Fibroblast of gingiva (primary cell): ENCODE results near the gene IP6K3.
A peak's percentile ranks its signal among the peaks of the same experiment; 100 is the strongest.

ENCODE experiments used
- DNase-seq: peaks from one replicate; pipeline ENCODE4 v3.0.0-alpha.2; 2011; ENCODE audit warnings: low read depth

Gene IP6K3

GRCh38 chr6:33689148-33689494 is 57.6 kb downstream of the IP6K3 start:
- no peak for DNase-seq

DNA sequence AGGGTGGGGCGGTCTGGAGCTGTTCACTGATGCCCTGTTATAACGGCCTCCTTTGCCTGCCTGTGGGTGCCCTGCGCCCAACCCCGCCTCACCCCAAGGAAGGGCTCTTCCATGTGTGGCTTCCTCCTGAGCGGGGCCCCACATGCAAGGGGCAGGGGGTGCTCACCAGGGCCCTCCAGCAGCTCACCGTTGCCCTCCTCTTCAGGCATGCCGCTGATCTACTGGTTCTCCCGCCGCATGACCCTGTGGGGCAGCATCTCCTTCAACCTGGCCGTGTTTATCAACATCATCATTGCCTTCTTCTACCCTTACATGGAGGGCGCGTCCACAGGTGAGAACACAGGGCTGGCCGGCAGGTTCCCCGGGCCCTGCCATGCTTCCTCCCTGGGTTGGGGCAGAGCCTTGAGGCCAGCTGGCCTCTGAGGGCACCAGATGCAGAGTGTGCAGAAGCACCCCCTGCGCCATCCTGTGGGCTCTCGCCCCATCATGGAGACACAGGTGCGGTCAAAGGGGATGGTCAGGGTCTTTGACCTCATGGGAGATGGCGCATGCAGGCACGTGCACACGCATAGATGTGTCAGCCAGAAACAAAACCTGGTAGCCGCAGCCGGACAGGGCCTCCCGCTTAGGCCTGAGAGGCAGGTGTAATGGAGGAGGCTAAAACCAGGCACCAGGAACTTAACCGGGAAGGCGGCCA is 58.1 kb downstream of the IP6K3 start:
- DNase-seq, result no peak

DNA sequence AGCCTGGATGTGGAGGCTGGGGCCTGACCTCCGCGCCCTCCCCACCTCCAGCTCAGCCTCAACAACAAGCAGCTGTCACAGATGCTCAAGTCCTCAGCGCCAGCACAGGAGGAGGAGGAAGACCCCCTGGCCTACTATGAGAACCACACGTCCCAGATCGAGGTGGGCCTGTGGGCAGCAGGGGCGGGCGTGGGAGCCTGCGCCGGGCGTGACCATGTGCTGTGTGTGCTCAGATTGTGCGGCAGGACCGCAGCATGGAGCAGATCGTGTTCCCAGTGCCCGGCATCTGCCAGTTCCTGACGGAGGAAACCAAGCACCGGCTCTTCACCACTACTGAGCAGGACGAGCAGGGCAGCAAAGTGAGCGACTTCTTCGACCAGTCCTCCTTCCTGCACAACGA is 58.7 kb downstream of the IP6K3 start:
- no peak for DNase-seq

DNA sequence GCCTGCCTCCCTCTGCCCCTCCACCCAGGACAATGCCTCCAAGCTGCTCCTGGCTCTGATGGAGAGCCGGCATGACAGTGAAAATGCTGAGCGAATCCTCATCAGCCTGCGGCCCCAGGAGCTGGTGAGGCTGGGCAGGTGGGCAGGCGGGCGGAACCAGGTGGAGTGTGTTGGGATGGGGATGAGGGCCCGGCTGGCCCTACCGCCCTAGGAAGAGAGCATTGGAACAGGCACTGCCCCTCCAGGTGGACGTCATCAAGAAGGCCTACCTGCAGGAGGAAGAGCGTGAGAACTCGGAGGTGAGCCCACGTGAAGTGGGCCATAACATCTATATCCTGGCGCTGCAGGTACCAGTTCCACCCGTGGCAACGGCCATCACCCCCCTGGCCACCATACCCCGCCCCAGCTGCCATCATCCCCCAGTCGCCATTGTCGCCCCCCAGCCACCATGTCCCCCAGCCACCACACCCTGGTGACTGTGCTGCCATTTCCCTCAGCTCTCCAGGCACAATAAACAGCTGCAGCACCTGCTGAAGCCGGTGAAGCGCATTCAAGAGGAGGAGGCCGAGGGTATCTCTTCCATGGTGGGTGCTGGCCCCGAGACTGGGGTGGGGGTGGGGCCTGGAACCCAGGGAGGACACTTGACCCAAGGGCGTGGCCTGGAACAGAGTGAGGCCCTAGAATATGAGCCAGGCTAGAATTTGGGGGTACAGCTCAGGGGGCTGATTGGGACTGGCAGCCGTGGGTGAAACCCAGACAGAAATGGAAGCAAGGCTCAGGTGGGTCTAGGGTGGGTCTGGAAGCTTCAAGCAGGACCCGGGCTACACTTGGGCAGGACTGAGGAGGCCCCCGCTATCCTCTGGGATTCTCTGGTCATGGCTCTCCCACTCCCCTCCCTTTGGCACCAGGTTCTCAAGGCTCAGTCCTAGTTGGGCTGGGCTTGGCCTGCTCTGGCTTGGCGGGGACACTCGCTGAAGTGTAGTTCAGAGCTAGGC is 59.4 kb downstream of the IP6K3 start:
- no peak for DNase-seq

DNA sequence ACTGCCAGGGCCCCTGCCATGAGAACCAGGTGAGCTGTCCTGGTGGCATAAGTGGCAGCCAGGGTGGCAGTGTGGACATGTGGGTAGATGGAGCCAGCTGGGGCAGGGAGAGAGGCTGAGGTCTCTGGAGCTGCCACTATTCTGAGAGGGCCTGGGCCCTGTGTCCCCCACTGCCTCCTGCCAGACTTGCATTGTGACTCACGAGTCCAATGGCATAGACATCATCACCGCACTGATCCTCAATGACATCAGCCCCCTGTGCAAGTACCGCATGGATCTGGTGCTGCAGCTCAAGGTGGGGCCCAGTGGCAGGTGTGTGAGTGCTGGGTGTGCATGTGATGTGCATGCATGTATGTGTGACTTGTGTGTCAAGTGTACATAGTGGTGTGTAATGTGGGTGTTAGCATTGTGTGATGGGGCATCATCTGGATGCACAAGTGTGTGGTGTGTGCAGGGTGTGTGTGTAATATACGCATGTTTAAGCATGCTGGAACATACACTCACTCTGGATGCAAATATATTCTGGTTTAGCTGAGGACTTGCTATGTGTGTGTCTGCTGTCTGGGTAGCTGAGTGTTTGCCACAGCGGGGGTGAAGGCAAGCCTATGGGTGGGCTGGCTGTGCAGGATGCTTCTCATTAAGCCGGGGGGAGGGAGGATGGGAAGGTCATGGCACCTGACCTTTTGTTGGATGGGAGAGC is 60.3 kb downstream of the IP6K3 start:
- no peak for DNase-seq

DNA sequence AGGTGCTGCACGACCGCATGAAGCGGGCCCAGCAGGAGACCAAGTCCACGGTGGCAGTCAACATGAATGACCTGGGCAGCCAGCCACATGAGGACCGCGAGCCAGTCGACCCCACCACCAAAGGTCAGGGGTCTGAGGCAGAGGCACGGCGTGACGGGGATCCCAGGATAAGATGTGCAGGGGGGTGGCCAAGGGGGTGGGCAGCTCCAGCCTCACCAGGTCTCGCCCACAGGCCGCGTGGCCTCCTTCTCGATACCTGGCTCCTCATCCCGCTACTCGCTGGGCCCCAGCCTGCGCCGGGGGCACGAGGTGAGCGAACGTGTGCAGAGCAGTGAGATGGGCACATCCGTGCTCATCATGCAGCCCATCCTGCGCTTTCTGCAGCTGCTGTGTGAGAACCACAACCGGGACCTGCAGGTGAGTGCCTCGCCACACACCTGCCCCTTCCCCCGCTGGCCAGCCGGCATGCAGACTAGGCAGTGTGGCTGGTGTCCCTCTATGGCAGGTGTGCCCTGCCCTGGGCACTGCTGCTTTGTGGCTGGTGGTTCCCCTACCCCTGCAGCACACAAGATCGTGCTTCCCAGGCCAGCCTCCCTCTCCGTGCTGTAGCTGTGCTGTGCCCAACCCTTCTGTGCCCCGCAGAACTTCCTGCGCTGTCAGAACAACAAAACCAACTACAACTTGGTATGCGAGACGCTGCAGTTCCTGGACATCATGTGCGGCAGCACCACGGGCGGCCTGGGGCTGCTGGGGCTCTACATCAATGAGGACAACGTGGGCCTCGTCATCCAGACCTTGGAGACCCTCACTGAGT is 61.1 kb downstream of the IP6K3 start:
- DNase-seq, result no peak

- no peak for DNase-seq
These were observed 61.7 kb downstream of the IP6K3 start for GRCh38 chr6:33684983-33685382.

DNA sequence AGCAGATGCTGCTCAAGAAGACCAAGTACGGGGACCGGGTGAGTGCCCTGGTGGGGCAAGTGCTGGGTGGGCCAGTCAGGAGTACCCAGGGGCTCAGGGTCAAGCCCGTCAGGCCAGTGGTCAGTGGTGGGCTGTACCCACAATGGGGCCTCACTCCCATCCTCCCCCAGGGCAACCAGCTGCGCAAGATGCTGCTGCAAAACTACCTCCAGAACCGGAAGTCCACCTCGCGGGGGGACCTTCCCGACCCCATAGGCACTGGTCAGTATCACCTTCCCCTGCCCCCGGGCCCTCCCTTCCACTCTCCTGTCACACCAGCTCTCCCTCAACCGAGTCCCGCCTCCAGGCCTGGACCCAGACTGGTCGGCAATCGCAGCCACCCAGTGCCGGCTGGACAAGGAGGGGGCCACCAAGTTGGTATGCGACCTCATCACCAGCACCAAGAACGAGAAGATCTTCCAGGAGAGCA is 62.2 kb downstream of the IP6K3 start:
- no peak for DNase-seq

DNA sequence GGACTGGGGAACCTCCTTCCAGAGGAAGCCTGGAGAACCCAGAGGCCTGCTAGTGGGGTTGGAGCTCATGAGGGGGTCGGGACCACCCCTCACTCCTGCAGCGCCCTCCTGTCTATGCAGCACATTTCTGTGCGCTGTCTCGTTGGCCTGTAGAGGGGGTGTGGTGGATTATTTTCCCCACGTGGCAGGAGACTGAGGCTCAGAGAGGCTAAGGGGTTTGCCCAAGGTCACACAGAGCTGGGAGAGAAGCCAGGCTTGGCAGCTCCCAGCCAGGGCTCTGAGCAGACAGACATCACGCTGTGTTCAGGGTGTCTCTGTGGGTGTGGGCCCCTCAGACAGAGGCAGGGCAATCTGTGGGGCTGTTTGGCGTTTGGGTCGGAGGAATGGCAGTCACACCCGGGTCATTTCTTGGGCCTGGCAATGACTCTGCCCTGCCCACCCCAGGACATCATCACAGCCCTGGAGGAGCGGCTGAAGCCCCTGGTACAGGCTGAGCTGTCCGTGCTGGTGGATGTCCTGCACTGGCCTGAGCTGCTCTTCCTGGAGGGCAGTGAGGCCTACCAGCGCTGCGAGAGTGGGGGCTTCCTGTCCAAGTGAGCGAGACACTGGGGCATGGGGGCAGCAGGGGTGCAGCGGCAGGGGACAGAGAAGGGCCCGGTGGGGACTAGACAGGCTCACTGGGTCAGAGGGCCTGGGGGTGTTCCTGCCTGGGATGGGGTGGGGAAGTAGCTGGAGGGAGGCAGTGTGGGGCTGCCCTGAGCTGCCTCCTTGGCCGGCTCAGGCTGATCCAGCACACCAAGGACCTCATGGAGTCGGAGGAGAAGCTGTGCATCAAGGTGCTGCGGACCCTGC is 62.9 kb downstream of the IP6K3 start:
- no peak for DNase-seq

GRCh38 chr6:33683051-33683571 is 63.6 kb downstream of the IP6K3 start:
- DNase-seq, result no peak

DNA sequence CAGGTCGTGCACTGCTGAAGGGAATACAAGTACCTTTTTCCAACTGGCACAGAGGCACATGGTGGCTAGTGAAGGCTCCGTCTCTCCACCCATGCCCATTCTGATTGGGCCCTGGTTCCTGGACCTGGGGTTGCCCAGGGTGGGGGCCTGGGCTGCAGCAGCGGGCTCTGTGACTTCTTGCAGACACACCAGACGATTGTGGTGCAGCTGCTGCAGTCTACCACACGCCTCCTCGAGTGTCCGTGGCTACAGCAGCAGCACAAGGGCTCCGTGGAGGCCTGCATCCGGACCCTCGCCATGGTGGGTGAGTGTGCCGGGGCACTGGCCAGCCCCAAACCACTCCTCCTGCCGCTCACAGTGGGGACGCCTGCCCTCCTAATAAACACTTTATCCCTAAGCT is 64.4 kb downstream of the IP6K3 start:
- DNase-seq, result no peak

DNA sequence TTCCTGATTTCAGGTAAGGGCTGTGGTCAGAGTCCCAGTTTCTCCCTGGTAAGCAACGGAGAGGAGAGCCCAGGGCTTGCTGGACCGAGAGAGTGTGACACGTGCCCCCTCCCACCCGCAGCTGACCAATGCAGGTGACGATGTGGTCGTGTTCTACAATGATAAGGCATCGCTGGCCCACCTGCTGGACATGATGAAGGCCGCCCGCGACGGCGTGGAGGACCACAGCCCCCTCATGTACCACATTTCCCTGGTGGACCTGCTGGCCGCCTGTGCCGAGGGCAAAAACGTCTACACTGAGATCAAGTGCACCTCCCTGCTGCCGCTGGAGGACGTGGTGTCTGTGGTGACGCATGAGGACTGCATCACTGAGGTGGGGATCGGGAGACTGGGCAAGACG is 66.9 kb downstream of the IP6K3 start:
- DNase-seq, result no peak

GRCh38 chr6:33678932-33679490 is 67.7 kb downstream of the IP6K3 start:
- no peak for DNase-seq

DNA sequence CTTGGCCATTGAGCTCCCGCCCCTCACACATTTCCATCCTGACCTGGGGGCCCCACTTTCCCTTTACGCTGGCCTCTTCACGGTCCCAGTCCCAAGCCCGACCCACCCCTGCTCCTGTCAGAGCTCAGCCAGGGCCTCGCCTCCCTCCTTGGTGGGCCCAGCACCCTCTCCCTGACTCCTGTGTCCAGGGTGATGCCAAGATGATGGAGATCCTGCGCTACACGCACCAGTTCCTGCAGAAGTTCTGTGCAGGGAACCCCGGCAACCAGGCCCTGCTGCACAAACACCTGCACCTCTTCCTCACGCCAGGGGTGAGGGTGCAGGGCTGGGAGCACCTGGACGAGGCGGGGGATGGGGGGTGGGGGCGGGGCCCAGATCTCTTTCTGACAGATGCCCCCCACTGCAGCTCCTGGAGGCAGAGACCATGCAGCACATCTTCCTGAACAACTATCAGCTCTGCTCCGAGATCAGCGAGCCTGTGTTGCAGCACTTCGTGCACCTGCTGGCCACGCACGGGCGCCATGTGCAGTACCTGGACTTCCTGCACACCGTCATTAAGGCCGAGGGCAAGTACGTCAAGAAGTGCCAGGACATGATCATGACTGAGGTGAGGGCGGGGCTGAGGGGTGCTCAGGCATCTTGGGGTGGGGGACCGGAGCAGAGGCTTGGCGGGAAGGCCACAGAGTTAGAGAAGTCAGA is 68.3 kb downstream of the IP6K3 start:
- no peak for DNase-seq

- DNase-seq, result no peak
These were observed 69.0 kb downstream of the IP6K3 start for GRCh38 chr6:33677689-33678088.

GRCh38 chr6:33677143-33677660 is 69.5 kb downstream of the IP6K3 start:
- peak; percentile 55 for DNase-seq

- no peak for DNase-seq
These were observed 70.1 kb downstream of the IP6K3 start for GRCh38 chr6:33676416-33677142.

- DNase-seq, result no peak
These were observed 70.7 kb downstream of the IP6K3 start for GRCh38 chr6:33675968-33676367.

- DNase-seq, result no peak
These were observed 72.9 kb downstream of the IP6K3 start for GRCh38 chr6:33673851-33674250.
